ENCODE measurements around the gene PER3. TPM values are rescaled to one million over a fixed set of nuclear protein-coding genes. Genes with fewer than 3 reads are reported as not detected.

PER3 gene
- total RNA-seq, 2 donors from 2014 or later, result 3.9 to 14.1 TPM

- H3K36me3 ChIP-seq, result no peaks in the 10 kb centered on the region
- no peaks in the 10 kb centered on the region for H3K9me3 ChIP-seq
- DNase-seq, result no peak
- H3K9ac ChIP-seq (ENCODE audit: low read depth in 2 of 2, low read length in 2 of 2), result no peak overlapping the region
- H3K27ac ChIP-seq, result no peak overlapping the region
- no peaks in the 10 kb centered on the region for H3K4me1 ChIP-seq
- no peaks in the 10 kb centered on the region for H3K27me3 ChIP-seq
- intact Hi-C loops (cut with DNase I), result no loop called here
- no peak overlapping the region for H3K4me3 ChIP-seq
- TF ChIP-seq CTCF (IDR thresholded peaks at IDR 0.05), result no peak
Measured at GRCh38 chr1:7871136-7871535, 87.0 kb downstream of the PER3 start.

GRCh38 chr1:7873801-7874795 is 90.0 kb downstream of the PER3 start:
- no peaks in the 10 kb centered on the region for H3K36me3 ChIP-seq
- no peaks in the 10 kb centered on the region for H3K4me1 ChIP-seq
- TF ChIP-seq CTCF (IDR thresholded peaks at IDR 0.05), result no peak
- H3K9ac ChIP-seq (ENCODE audit: low read depth in 2 of 2, low read length in 2 of 2), result no peak overlapping the region
- H3K27me3 ChIP-seq, result no peaks in the 10 kb centered on the region
- no peak overlapping the region for H3K4me3 ChIP-seq
- no peaks in the 10 kb centered on the region for H3K9me3 ChIP-seq
- intact Hi-C loops (cut with DNase I), result no loop called here
- H3K27ac ChIP-seq, result no peak overlapping the region
- no peak for DNase-seq

- no peaks in the 10 kb centered on the region for H3K9me3 ChIP-seq
- intact Hi-C loops (cut with DNase I), result no loop called here
- H3K9ac ChIP-seq (ENCODE audit: low read depth in 2 of 2, low read length in 2 of 2), result no peak overlapping the region
- H3K4me1 ChIP-seq, result no peaks in the 10 kb centered on the region
- H3K27me3 ChIP-seq, result no peaks in the 10 kb centered on the region
- H3K27ac ChIP-seq, result no peak overlapping the region
- no peak overlapping the region for H3K4me3 ChIP-seq
- no peaks in the 10 kb centered on the region for H3K36me3 ChIP-seq
- no peak for DNase-seq
- no peak for TF ChIP-seq CTCF (IDR thresholded peaks at IDR 0.05)
Measured at GRCh38 chr1:7878027-7878426, 93.9 kb downstream of the PER3 start.

GRCh38 chr1:7879228-7879627 is 95.1 kb downstream of the PER3 start:
- Histone ChIP-seq H3K4me1 (no peaks in the 10 kb centered on the region), H3K9ac (ENCODE audit: low read depth in 2 of 2, low read length in 2 of 2) (no peak overlapping the region), H3K4me3 (no peak overlapping the region), H3K27me3 (no peaks in the 10 kb centered on the region), H3K36me3 (no peaks in the 10 kb centered on the region), H3K9me3 (no peaks in the 10 kb centered on the region), H3K27ac (no peak overlapping the region)
- TF ChIP-seq CTCF (IDR thresholded peaks at IDR 0.05), result no peak
- intact Hi-C loops (cut with DNase I), result no loop called here
- DNase-seq, result no peak

- Histone ChIP-seq H3K9ac (ENCODE audit: low read depth in 2 of 2, low read length in 2 of 2) (no peak overlapping the region), H3K4me1 (no peaks in the 10 kb centered on the region), H3K4me3 (no peak overlapping the region), H3K36me3 (no peaks in the 10 kb centered on the region), H3K27me3 (no peaks in the 10 kb centered on the region), H3K9me3 (no peaks in the 10 kb centered on the region), H3K27ac (no peak overlapping the region)
- no peak for DNase-seq
- intact Hi-C loops (cut with DNase I), result no loop called here
- no peak for TF ChIP-seq CTCF (IDR thresholded peaks at IDR 0.05)
Measured at GRCh38 chr1:7884757-7885156, 100.7 kb downstream of the PER3 start.
